CD4-positive, alpha-beta T cell (primary cell): ENCODE results near the gene HOXA7. TPM values are rescaled to one million over a fixed set of nuclear protein-coding genes. Genes with fewer than 3 reads are reported as not detected.

Source experiments
- ATAC-seq: fragments of 200-7000 bp; cut with Tn5 transposase; one replicate; pipeline ENCODE4 v1.10.0; 2022; ENCODE audit warnings: mild to moderate bottlenecking; ENCODE audit not compliant: poor library complexity
- CTCF ChIA-PET: fragments of 350-600 bp; sonication (Branson Sonifier 250); formaldehyde crosslinking; loops from one replicate; lab custom pipeline; 2021; ENCODE audit warnings: antibody characterized with exemption, inconsistent platforms; lab: Charles Lee
- POLR2A ChIA-PET: fragments of 350-600 bp; sonication (Branson Sonifier 250); formaldehyde crosslinking; loops from one replicate; lab custom pipeline; 2021; ENCODE audit warnings: antibody characterized with exemption, inconsistent platforms; lab: Charles Lee
- DNase-seq, 14 experiments: peaks; one replicate each; pipeline ENCODE4 v3.0.0-alpha.2; 2013 to 2020; ENCODE audit warnings: mixed read lengths in 2 of 14
- H3K27ac ChIP-seq, 2 donors: one replicate each; pipeline versions ENCODE4 v1.5.1 to v1.7.0; 2013; ENCODE audit warnings: low read length in 2 of 2, low read depth in 1 of 2, mild to moderate bottlenecking in 1 of 2
- H3K27me3 ChIP-seq, 2 experiments: 1 replicate in 1 of 2; 2 replicates in 1 of 2; pipeline versions ENCODE4 v1.6.1 to v1.7.0; 2013; ENCODE audit warnings: low read length in 2 of 2, control low read depth in 1 of 2, mild to moderate bottlenecking in 1 of 2, moderate library complexity in 1 of 2; ENCODE audit not compliant: insufficient read depth in 2 of 2, control insufficient read depth in 1 of 2
- H3K36me3 ChIP-seq: one replicate; pipeline ENCODE4 v1.6.1; 2013; ENCODE audit warnings: low read length, control low read depth; ENCODE audit not compliant: insufficient read depth
- H3K4me1 ChIP-seq: one replicate; pipeline ENCODE4 v1.6.1; 2013; ENCODE audit warnings: low read length, control low read depth; ENCODE audit not compliant: insufficient read depth
- H3K4me3 ChIP-seq: one replicate; pipeline ENCODE4 v1.5.1; 2013; ENCODE audit warnings: mild to moderate bottlenecking, low read length, moderate library complexity
- H3K9me3 ChIP-seq, 2 experiments: 1 replicate in 1 of 2; 2 replicates in 1 of 2; pipeline versions ENCODE4 v1.6.1 to v1.7.0; 2013; ENCODE audit warnings: low read length in 2 of 2, mild to moderate bottlenecking in 2 of 2, control low read depth in 1 of 2, moderate library complexity in 1 of 2; ENCODE audit not compliant: control insufficient read depth in 1 of 2, insufficient read depth in 1 of 2
- H3K27ac Mint-ChIP-seq: one replicate; pipeline ENCODE4 v1.8.0; 2020; ENCODE audit warnings: mixed read lengths
- H3K27me3 Mint-ChIP-seq: one replicate; pipeline ENCODE4 v1.8.0; 2021; ENCODE audit warnings: mixed read lengths
- H3K36me3 Mint-ChIP-seq: one replicate; pipeline ENCODE4 v1.8.0; 2021; ENCODE audit warnings: low read depth, mixed read lengths
- H3K4me1 Mint-ChIP-seq: one replicate; pipeline ENCODE4 v1.8.0; 2021; ENCODE audit warnings: low read depth, mixed read lengths
- H3K4me3 Mint-ChIP-seq: one replicate; pipeline ENCODE4 v1.8.0; 2020; ENCODE audit warnings: mild to moderate bottlenecking, mixed read lengths
- H3K9me3 Mint-ChIP-seq: one replicate; pipeline ENCODE4 v1.8.0; 2020; ENCODE audit warnings: mixed read lengths
- CTCF ChIP-seq: fragments of 200-600 bp; IDR thresholded peaks from one replicate; pipeline ENCODE4 v1.8.0; 2022; ENCODE audit warnings: antibody characterized with exemption, mild to moderate bottlenecking
- intact Hi-C, 2 experiments: fragments of 100-400 bp; cut with DNase I in 1 of 2; cut with micrococcal nuclease in 1 of 2; formaldehyde crosslinking; loops; one replicate each; pipeline versions ENCODE4 v1.15.1 to v1.9.0; 2023 to 2025; cut with DNase I, micrococcal nuclease
- total RNA-seq, 174 experiments: library from RNA in 2 of 174; stranded (reverse) in 2 of 174; gene quantifications; one replicate each; pipeline ENCODE4 v1.2.3 and lab custom pipeline; 2021 to 2026

HOXA7 gene
- total RNA-seq, 2 experiments from 2014 or later = not detected

- Mint-ChIP-seq H3K36me3 (no peaks in the 10 kb centered on the region), H3K27ac (peak overlapping the region; percentile 37), H3K4me3 (peak overlapping the region; percentile 59), H3K27me3 (peaks cover 96% of the 10 kb centered on the region), H3K4me1 (peaks cover 60% of the 10 kb centered on the region), H3K9me3 (no peaks in the 10 kb centered on the region)
- no peak for TF ChIP-seq CTCF
- ChIA-PET POLR2A (interaction anchor here (1.5 to 1.8 kb wide), 2 partner anchors 11 to 1296 kb away, joined by 4 to 5 read pairs; no protein-coding TSS in a partner anchor), CTCF (interaction anchor here (1.8 kb wide), 1 partner anchor 13 kb away, joined by 6 read pairs; no protein-coding TSS in a partner anchor)
- H3K36me3 ChIP-seq = no peaks in the 10 kb centered on the region
- no peak overlapping the region for H3K27ac ChIP-seq
- ATAC-seq (no peak), DNase-seq (peak in 3 of 14 experiments; percentile 12 to 32 (median 22))
- no peak overlapping the region for H3K4me3 ChIP-seq
- H3K9me3 ChIP-seq = peaks cover 0 to 62% of the 10 kb centered on the region in 2 experiments
- peaks cover 58% of the 10 kb centered on the region for H3K4me1 ChIP-seq
- intact Hi-C loops = loop anchor here in 1 of 2 experiments (5.0 kb wide), 1 partner anchor 956 kb away; the partner anchor contains the start of genes CBX3 and HNRNPA2B1
- peaks cover 84 to 95% of the 10 kb centered on the region in 2 experiments for H3K27me3 ChIP-seq
These were observed 1.4 kb upstream of the HOXA7 start for GRCh38 chr7:27157702-27158431.

GRCh38 chr7:27156916-27157701 lies 634 bp upstream of the HOXA7 start:
- peaks cover 64% of the 10 kb centered on the region for H3K4me1 Mint-ChIP-seq
- peak overlapping the region; percentile 37 for H3K27ac Mint-ChIP-seq
- no peak for TF ChIP-seq CTCF
- POLR2A ChIA-PET = interaction anchor here (1.5 kb wide), 1 partner anchor 1295 kb away, joined by 4 read pairs; no protein-coding TSS in a partner anchor
- H3K4me1 ChIP-seq = peaks cover 66% of the 10 kb centered on the region
- intact Hi-C loops = loop anchor here in 1 of 2 experiments (1.0 to 5.0 kb wide), 2 partner anchors 955 to 1296 kb away; partner anchors contain the start of genes CBX3 and HNRNPA2B1
- no peak overlapping the region for H3K27ac ChIP-seq
- peaks cover 89 to 95% of the 10 kb centered on the region in 2 experiments for H3K27me3 ChIP-seq
- peaks cover 96% of the 10 kb centered on the region for H3K27me3 Mint-ChIP-seq
- H3K4me3 ChIP-seq = no peak overlapping the region
- H3K9me3 ChIP-seq = peaks cover 0 to 68% of the 10 kb centered on the region in 2 experiments
- peak overlapping the region; percentile 55 for H3K4me3 Mint-ChIP-seq
- H3K9me3 Mint-ChIP-seq = no peaks in the 10 kb centered on the region
- H3K36me3 Mint-ChIP-seq = no peaks in the 10 kb centered on the region
- ATAC-seq (no peak), DNase-seq (peak in 2 of 14 experiments; percentile 22 to 31)
- H3K36me3 ChIP-seq = no peaks in the 10 kb centered on the region
- CTCF ChIA-PET = interaction anchor here (1.1 to 1.8 kb wide), 2 partner anchors 14 to 1264 kb away, joined by 3 to 6 read pairs; no protein-coding TSS in a partner anchor
